Measurements from ENCODE around the gene PHKB.

Gene PHKB

DNA sequence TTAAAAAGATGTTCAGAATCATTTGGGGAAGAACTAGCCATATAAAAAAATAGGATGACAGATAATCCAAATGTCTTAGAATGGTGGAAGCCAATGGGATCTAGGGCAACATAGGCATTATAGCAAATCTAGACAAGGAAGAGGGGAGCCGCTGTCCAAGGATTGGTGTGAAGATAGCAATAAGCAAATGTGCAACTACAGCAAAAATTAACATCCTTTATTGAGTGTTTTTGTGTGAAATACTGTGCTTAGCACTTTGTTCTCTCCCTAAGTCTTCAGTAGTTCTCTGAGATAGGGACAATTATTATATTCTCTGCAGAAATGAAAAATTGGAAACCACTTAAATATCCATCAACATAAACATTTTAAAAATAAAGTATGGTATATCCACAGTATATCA, 177.0 kb downstream of the PHKB start:
- no peak for DNase-seq
- Histone ChIP-seq H3K27ac (no peak overlapping the region), H3K27me3 (replicated peaks) (no peaks in the 10 kb centered on the region), H3K4me3 (ENCODE audit: low read depth, low read length) (no peak overlapping the region), H3K36me3 (replicated peaks) (no peaks in the 10 kb centered on the region)
- in situ Hi-C loops (cut with HindIII; ENCODE audit: low pct_ligation_motif_present, low sequenced_read_pairs): no loop called here
- TF ChIP-seq CTCF (IDR thresholded peaks at IDR 0.05; ENCODE audit: low read depth, low read length, missing control alignments): no peak

GRCh38 chr16:47640661-47641060, 179.5 kb downstream of the PHKB start:
- DNase-seq: no peak
- no peak overlapping the region for H3K27ac ChIP-seq
- H3K27me3 ChIP-seq (replicated peaks): no peaks in the 10 kb centered on the region
- in situ Hi-C loops (cut with HindIII; ENCODE audit: low pct_ligation_motif_present, low sequenced_read_pairs): no loop called here
- TF ChIP-seq CTCF (IDR thresholded peaks at IDR 0.05; ENCODE audit: low read depth, low read length, missing control alignments): no peak
- H3K36me3 ChIP-seq (replicated peaks): no peaks in the 10 kb centered on the region
- no peak overlapping the region for H3K4me3 ChIP-seq (ENCODE audit: low read depth, low read length)

DNA sequence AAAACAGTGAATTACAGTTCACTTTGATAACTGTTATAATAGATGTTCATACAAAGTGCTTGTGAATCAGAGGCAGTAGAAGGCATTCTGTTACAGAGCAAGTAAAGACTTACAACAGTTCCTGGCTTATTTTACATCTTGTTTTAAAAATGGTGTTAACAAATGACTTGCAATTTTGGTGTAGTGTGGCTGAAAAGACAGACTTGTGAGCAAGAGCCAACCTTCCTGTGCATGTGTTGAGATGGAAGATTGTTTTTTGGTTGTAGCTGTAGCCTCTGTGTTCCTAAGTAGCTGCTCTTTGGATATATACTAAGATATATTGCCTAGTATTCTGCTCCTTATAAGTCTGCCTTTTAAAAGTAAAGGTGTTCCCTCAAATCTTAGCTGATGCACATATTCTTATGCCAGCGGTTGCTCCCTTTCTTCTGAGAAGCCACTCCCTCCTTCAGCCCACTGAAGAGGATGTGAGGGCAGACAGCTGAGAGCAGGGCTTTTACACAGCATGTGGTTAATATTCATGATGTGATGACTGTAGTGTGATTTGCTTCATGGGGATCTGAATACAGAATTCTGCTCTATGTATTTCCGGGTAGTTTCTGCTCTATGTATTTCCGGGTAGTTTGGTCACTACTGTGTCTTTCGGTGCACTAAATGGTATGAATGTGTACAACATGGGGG, 182.3 kb downstream of the PHKB start:
- Histone ChIP-seq H3K36me3 (replicated peaks) (no peaks in the 10 kb centered on the region), H3K27me3 (replicated peaks) (no peaks in the 10 kb centered on the region), H3K4me3 (ENCODE audit: low read depth, low read length) (no peak overlapping the region), H3K27ac (no peak overlapping the region)
- DNase-seq: peak; percentile 10
- TF ChIP-seq CTCF (IDR thresholded peaks at IDR 0.05; ENCODE audit: low read depth, low read length, missing control alignments): no peak
- in situ Hi-C loops (cut with HindIII; ENCODE audit: low pct_ligation_motif_present, low sequenced_read_pairs): no loop called here

DNA sequence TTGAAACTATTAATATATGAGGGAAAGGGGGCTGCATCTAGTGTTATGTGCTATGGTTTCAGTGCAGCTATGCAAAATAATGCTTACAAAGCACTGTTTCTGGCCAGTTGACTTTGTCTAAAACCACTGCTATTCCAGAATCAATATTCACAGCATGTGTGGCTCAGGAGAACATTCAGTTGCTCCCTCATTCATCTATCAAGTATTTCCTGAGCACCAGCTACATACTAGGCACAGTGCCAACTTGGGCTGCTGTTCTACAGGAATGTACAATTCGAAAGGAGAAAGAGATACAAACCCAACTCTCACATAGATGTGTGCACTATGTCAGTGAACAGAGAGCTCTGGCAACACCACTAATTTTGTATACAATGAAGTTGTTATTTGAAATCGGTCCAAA, 183.0 kb downstream of the PHKB start:
- no peak overlapping the region for H3K4me3 ChIP-seq (ENCODE audit: low read depth, low read length)
- H3K27me3 ChIP-seq (replicated peaks): no peaks in the 10 kb centered on the region
- no peak overlapping the region for H3K27ac ChIP-seq
- DNase-seq: peak; percentile 96
- in situ Hi-C loops (cut with HindIII; ENCODE audit: low pct_ligation_motif_present, low sequenced_read_pairs): no loop called here
- no peak for TF ChIP-seq CTCF (IDR thresholded peaks at IDR 0.05; ENCODE audit: low read depth, low read length, missing control alignments)
- H3K36me3 ChIP-seq (replicated peaks): peaks cover 1% of the 10 kb centered on the region

DNA sequence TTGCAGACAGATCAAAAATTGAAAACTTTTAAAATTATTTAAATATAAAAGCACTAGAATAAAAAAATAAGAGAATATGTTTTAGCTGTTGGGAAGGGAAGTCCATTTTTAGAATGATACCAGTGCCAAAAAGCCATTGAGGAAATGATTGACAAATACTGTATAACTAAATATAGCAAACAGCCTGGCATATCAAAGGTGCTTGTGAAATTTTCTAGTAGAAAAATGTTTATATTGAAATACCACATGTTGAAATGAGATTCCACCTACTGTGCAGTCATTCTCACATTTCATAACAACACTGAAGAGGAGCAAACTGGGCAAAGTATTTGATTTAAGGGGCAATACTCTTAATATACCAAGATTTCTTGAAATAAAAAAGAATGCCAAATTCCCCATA, 183.5 kb downstream of the PHKB start:
- in situ Hi-C loops (cut with HindIII; ENCODE audit: low pct_ligation_motif_present, low sequenced_read_pairs): no loop called here
- peaks cover 2% of the 10 kb centered on the region for H3K36me3 ChIP-seq (replicated peaks)
- no peak for TF ChIP-seq CTCF (IDR thresholded peaks at IDR 0.05; ENCODE audit: low read depth, low read length, missing control alignments)
- no peak for DNase-seq
- H3K4me3 ChIP-seq (ENCODE audit: low read depth, low read length): no peak overlapping the region
- no peaks in the 10 kb centered on the region for H3K27me3 ChIP-seq (replicated peaks)
- H3K27ac ChIP-seq: no peak overlapping the region

DNA sequence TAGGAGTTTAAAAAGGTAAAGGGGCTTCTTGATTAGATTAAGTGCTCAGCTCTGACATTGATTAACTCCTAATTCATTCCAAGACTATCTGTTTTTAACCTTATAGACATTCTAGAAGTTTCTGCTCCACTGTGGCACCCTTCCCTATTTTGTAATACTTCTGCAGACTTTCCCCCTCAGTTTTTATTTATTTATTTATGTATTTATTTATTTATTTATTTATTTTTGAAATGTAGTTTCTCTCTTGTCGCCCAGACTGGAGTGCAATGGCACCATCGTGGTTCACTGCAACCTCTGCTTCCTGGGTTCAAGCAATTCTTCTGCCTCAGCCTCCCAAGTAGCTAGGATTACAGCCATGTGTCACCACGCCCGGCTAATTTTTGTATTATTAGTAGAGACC, 185.8 kb downstream of the PHKB start:
- Histone ChIP-seq H3K27ac (no peak overlapping the region), H3K27me3 (replicated peaks) (no peaks in the 10 kb centered on the region), H3K4me3 (ENCODE audit: low read depth, low read length) (no peak overlapping the region), H3K36me3 (replicated peaks) (peaks cover 9% of the 10 kb centered on the region)
- TF ChIP-seq CTCF (IDR thresholded peaks at IDR 0.05; ENCODE audit: low read depth, low read length, missing control alignments): no peak
- no peak for DNase-seq
- in situ Hi-C loops (cut with HindIII; ENCODE audit: low pct_ligation_motif_present, low sequenced_read_pairs): no loop called here

All from brain microvascular endothelial cell (primary cell).